SIG-M5 treated with dmso at 0.1 percent for 504 hours (cell line): ENCODE data around the gene DOCK6.

Experiments
- DNase-seq: peaks from one replicate; lab custom pipeline; 2025; ENCODE audit not compliant: unreplicated experiment; lab: John Stamatoyannopoulos, UW

The DOCK6 gene

GRCh38 chr19:11247391-11247790, 14.9 kb downstream of the DOCK6 start:
- DNase-seq, result no peak

- no peak for DNase-seq
These were observed 15.4 kb downstream of the DOCK6 start for GRCh38 chr19:11246941-11247340.

- DNase-seq, result no peak
These were observed 17.3 kb downstream of the DOCK6 start for GRCh38 chr19:11244846-11245589.

GRCh38 chr19:11243798-11244169, 18.5 kb downstream of the DOCK6 start:
- DNase-seq, result no peak

GRCh38 chr19:11242864-11243797, 19.2 kb downstream of the DOCK6 start:
- peak; percentile 34 for DNase-seq

GRCh38 chr19:11242025-11242424, 20.3 kb downstream of the DOCK6 start:
- no peak for DNase-seq

- DNase-seq, result no peak
These were observed 22.3 kb downstream of the DOCK6 start for GRCh38 chr19:11240008-11240444.

- DNase-seq, result no peak
These were observed 22.8 kb downstream of the DOCK6 start, which contains the start of gene ANGPTL8 for GRCh38 chr19:11239377-11240000. ANGPTL8 (plus strand) TSS chr19:11239619; CDS start chr19:11239638, 19 bp downstream.

GRCh38 chr19:11238781-11239376, 23.4 kb downstream of the DOCK6 start:
- no peak for DNase-seq

- DNase-seq, result no peak
These were observed 24.3 kb downstream of the DOCK6 start for GRCh38 chr19:11238041-11238440.

- no peak for DNase-seq
These were observed 25.0 kb downstream of the DOCK6 start for GRCh38 chr19:11237321-11237720.

GRCh38 chr19:11236324-11237301, 25.7 kb downstream of the DOCK6 start:
- no peak for DNase-seq

- DNase-seq, result no peak
These were observed 27.7 kb downstream of the DOCK6 start for GRCh38 chr19:11234486-11235075.

GRCh38 chr19:11233073-11233472, 29.3 kb downstream of the DOCK6 start:
- DNase-seq, result no peak

GRCh38 chr19:11232555-11232954, 29.8 kb downstream of the DOCK6 start:
- DNase-seq, result no peak

GRCh38 chr19:11230621-11231386, 31.5 kb downstream of the DOCK6 start:
- no peak for DNase-seq

GRCh38 chr19:11227195-11227886, 35.0 kb downstream of the DOCK6 start:
- DNase-seq, result no peak

GRCh38 chr19:11226716-11227166, 35.6 kb downstream of the DOCK6 start:
- no peak for DNase-seq
